Measurements from ENCODE around the gene IFT20. TPM values are rescaled to one million over a fixed set of nuclear protein-coding genes. Genes with fewer than 3 reads are reported as not detected.

The IFT20 gene
- total and polyA plus RNA-seq, 2 of the 13 experiments (the other 11 are each of a cell fraction or from before 2014, with no cell fraction given), result 28.0 to 37.8 TPM

DNA sequence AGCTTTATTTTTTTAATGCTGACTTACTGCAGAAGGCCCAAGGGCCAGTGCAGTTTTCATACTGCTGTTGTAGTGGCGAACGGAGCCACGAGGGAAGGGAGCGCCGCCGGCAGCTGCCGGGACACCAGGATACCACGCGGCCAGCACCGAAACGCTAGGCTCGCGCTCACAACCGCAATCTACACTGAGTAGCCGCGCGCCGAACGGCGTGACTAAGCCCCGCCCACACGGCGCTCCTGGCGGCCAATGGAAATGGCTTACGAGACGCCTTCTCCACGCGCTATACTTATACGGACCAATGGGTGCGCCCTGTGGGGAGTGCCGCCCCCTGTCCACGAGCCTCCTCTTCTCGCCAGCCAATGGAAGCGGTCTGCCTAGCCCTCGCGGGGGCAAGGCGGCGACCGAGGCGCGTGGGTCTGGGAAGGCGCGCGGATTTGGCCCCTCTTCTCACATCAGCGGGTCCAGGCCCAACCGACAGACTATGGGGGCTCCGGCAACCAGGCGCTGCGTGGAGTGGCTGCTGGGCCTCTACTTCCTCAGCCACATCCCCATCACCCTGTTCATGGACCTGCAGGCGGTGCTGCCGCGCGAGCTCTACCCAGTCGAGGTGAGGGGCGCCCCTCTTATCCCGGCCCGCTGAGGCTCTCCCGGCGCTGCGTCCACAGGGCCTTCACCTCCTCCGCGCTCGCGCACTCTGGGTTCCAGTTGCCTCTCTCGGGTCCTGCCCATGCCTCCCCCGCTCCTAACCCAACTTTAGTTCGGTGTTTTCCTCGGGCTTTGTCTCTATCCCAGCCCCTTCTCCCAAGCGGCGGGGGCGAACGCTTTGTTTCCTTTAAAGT lies 16.3 kb downstream of the IFT20 start, which contains the start of gene TMEM97 (continued):
- peak; percentile 77; the same call in 1 of the 2 replicates for TF ChIP-seq EED (CRISPR knock-in tag; IDR thresholded peaks at IDR 0.05)
- no peak for TF ChIP-seq ZNF672 (CRISPR knock-in tag; IDR thresholded peaks at IDR 0.05)
- peak; percentile 50; the same call in 1 of the 2 replicates for TF ChIP-seq ATF7-NPFF (CRISPR knock-in tag; IDR thresholded peaks at IDR 0.05; ENCODE audit: low read depth)
- peak; percentile 82 for TF ChIP-seq HOXA3 (CRISPR knock-in tag; IDR thresholded peaks at IDR 0.05)
- TF ChIP-seq, protein P1, sequence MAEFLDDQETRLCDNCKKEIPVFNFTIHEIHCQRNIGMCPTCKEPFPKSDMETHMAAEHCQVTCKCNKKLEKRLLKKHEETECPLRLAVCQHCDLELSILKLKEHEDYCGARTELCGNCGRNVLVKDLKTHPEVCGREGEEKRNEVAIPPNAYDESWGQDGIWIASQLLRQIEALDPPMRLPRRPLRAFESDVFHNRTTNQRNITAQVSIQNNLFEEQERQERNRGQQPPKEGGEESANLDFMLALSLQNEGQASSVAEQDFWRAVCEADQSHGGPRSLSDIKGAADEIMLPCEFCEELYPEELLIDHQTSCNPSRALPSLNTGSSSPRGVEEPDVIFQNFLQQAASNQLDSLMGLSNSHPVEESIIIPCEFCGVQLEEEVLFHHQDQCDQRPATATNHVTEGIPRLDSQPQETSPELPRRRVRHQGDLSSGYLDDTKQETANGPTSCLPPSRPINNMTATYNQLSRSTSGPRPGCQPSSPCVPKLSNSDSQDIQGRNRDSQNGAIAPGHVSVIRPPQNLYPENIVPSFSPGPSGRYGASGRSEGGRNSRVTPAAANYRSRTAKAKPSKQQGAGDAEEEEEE (CRISPR knock-in tag; IDR thresholded peaks at IDR 0.05; ENCODE audit: borderline replicate concordance), result no peak
- TF ChIP-seq, protein P2, sequence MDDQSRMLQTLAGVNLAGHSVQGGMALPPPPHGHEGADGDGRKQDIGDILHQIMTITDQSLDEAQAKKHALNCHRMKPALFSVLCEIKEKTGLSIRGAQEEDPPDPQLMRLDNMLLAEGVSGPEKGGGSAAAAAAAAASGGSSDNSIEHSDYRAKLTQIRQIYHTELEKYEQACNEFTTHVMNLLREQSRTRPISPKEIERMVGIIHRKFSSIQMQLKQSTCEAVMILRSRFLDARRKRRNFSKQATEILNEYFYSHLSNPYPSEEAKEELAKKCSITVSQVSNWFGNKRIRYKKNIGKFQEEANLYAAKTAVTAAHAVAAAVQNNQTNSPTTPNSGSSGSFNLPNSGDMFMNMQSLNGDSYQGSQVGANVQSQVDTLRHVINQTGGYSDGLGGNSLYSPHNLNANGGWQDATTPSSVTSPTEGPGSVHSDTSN (CRISPR knock-in tag; IDR thresholded peaks at IDR 0.05; ENCODE audit: borderline replicate concordance), result 0 out of 2 replicates have a peak, but pooled peaks have one; percentile 40
- no peak for TF ChIP-seq NFIC (IDR thresholded peaks at IDR 0.05; ENCODE audit: low read length)
- TF ChIP-seq, protein P3, sequence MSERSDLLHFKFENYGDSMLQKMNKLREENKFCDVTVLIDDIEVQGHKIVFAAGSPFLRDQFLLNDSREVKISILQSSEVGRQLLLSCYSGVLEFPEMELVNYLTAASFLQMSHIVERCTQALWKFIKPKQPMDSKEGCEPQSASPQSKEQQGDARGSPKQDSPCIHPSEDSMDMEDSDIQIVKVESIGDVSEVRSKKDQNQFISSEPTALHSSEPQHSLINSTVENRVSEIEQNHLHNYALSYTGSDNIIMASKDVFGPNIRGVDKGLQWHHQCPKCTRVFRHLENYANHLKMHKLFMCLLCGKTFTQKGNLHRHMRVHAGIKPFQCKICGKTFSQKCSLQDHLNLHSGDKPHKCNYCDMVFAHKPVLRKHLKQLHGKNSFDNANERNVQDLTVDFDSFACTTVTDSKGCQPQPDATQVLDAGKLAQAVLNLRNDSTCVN (CRISPR knock-in tag; IDR thresholded peaks at IDR 0.05; ENCODE audit: borderline replicate concordance), result peak; percentile 59; the same call in 1 of the 2 replicates
- TF ChIP-seq ZNF263 (CRISPR knock-in tag; IDR thresholded peaks at IDR 0.05), result peak; percentile 34
- TF ChIP-seq, protein P4, sequence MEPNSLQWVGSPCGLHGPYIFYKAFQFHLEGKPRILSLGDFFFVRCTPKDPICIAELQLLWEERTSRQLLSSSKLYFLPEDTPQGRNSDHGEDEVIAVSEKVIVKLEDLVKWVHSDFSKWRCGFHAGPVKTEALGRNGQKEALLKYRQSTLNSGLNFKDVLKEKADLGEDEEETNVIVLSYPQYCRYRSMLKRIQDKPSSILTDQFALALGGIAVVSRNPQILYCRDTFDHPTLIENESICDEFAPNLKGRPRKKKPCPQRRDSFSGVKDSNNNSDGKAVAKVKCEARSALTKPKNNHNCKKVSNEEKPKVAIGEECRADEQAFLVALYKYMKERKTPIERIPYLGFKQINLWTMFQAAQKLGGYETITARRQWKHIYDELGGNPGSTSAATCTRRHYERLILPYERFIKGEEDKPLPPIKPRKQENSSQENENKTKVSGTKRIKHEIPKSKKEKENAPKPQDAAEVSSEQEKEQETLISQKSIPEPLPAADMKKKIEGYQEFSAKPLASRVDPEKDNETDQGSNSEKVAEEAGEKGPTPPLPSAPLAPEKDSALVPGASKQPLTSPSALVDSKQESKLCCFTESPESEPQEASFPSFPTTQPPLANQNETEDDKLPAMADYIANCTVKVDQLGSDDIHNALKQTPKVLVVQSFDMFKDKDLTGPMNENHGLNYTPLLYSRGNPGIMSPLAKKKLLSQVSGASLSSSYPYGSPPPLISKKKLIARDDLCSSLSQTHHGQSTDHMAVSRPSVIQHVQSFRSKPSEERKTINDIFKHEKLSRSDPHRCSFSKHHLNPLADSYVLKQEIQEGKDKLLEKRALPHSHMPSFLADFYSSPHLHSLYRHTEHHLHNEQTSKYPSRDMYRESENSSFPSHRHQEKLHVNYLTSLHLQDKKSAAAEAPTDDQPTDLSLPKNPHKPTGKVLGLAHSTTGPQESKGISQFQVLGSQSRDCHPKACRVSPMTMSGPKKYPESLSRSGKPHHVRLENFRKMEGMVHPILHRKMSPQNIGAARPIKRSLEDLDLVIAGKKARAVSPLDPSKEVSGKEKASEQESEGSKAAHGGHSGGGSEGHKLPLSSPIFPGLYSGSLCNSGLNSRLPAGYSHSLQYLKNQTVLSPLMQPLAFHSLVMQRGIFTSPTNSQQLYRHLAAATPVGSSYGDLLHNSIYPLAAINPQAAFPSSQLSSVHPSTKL (CRISPR knock-in tag; IDR thresholded peaks at IDR 0.05), result no peak; the same call in 1 of the 2 replicates
- peak; percentile 94 for TF ChIP-seq MYC (CRISPR knock-in tag; IDR thresholded peaks at IDR 0.05; ENCODE audit: borderline replicate concordance)
- TF ChIP-seq FOXO1 (CRISPR knock-in tag; IDR thresholded peaks at IDR 0.05), result no peak
- TF ChIP-seq ZNF180 (CRISPR knock-in tag; IDR thresholded peaks at IDR 0.05; ENCODE audit: borderline replicate concordance, low read depth), result no peak
- no peak for TF ChIP-seq ZC3H4 (CRISPR knock-in tag; IDR thresholded peaks at IDR 0.05; ENCODE audit: borderline replicate concordance)
- no peak; the same call in 1 of the 2 replicates for TF ChIP-seq WIZ (CRISPR knock-in tag; IDR thresholded peaks at IDR 0.05)
- no peak; the same call in 1 of the 2 replicates for TF ChIP-seq ZNF761 (CRISPR knock-in tag; conservative IDR thresholded peaks at IDR 0.05)
- TF ChIP-seq TSC22D2 (CRISPR knock-in tag; IDR thresholded peaks at IDR 0.05; ENCODE audit: borderline replicate concordance), result no peak
- TF ChIP-seq IRF2 (CRISPR knock-in tag; IDR thresholded peaks at IDR 0.05), result peak; percentile 18; the same call in 1 of the 2 replicates
- TF ChIP-seq, protein P5, sequence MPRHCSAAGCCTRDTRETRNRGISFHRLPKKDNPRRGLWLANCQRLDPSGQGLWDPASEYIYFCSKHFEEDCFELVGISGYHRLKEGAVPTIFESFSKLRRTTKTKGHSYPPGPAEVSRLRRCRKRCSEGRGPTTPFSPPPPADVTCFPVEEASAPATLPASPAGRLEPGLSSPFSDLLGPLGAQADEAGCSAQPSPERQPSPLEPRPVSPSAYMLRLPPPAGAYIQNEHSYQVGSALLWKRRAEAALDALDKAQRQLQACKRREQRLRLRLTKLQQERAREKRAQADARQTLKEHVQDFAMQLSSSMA (CRISPR knock-in tag; IDR thresholded peaks at IDR 0.05), result 0 out of 2 replicates have a peak, but pooled peaks have one; percentile 20
- TF ChIP-seq SMAD1 (CRISPR knock-in tag; IDR thresholded peaks at IDR 0.05; ENCODE audit: borderline replicate concordance, low read depth), result no peak

Data from HepG2 (cell line).